ENCODE measurements around the gene GRK5.

- TF ChIP-seq EZH2 (IDR thresholded peaks at IDR 0.05) (no peak), POLR2AphosphoS5 (IDR thresholded peaks at IDR 0.05; ENCODE audit: borderline replicate concordance, low read depth, low read length) (no peak)
Measured at GRCh38 chr10:119162452-119163092, 44.8 kb upstream of the GRK5 start.
